GM12873 (cell line): ENCODE measurements around the gene PAPSS2.

Source experiments
- CTCF ChIP-seq: IDR thresholded peaks from 2 replicates; pipeline ENCODE4 v1.5.1; 2012; ENCODE audit warnings: low read depth, mild to moderate bottlenecking, moderate library complexity, low read length, control low read depth; ENCODE audit not compliant: insufficient read depth; ENCODE audit errors: missing control alignments

The PAPSS2 gene

GRCh38 chr10:87622314-87623004 lies 37.2 kb upstream of the PAPSS2 start:
- peak; percentile 62 for TF ChIP-seq CTCF

- no peak for TF ChIP-seq CTCF
These were observed 36.5 kb upstream of the PAPSS2 start for GRCh38 chr10:87623191-87623590.

- TF ChIP-seq CTCF = no peak
These were observed 34.0 kb upstream of the PAPSS2 start for GRCh38 chr10:87625661-87626060.

GRCh38 chr10:87626422-87626892 lies 33.2 kb upstream of the PAPSS2 start:
- no peak for TF ChIP-seq CTCF

- TF ChIP-seq CTCF = no peak
These were observed 29.5 kb upstream of the PAPSS2 start for GRCh38 chr10:87630171-87630570.

- TF ChIP-seq CTCF = no peak
These were observed 27.2 kb upstream of the PAPSS2 start for GRCh38 chr10:87632454-87632853.

- no peak for TF ChIP-seq CTCF
These were observed 25.4 kb upstream of the PAPSS2 start for GRCh38 chr10:87634311-87634710.
